ENCODE results near the gene HOXA10.

Gene HOXA10

DNA sequence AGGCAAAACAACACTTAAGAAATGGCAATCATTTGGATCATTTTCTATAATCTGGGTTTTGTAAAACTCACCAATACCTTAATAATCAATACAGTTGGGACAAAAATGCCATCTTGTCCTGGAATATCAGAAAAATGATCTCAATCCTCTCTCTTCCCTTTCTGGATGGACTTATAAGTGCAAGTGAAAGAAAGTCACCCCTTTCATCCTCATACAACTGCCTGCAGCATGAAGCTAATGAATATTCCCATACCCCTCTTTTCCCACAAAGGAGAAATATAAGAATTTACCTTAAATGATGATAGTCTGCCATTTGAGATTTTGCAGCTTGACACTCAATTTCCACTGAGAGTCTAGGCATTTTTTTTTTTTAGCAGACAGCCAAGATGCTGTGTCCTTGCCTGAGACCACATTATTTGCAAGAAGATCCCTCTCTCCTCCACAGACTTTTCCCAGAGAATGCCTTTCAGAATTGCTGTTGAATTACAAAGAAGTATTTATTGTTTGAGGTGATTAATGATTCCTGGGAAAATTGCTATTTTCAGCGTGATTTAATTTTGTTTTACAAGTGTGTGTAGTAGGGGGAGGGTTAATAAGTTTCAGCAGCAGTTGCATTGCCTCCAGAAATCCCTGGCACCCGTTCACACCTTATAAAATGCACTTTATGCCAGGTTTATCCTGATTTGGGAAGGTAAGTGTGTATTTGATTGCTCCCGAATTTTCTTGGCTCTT lies 47.4 kb downstream of the HOXA10 start:
- H3K36me3 ChIP-seq (ENCODE audit: control insufficient read depth, insufficient read depth, low read length), result no peaks in the 10 kb centered on the region
- peaks cover 6% of the 10 kb centered on the region for H3K27me3 ChIP-seq (replicated peaks; ENCODE audit: control insufficient read depth, insufficient read depth, low read length, poor library complexity, severe bottlenecking)
- no peaks in the 10 kb centered on the region for H3K4me1 ChIP-seq (ENCODE audit: control insufficient read depth, insufficient read depth, low read length, poor library complexity, severe bottlenecking)
- no peak for DNase-seq
- no peak overlapping the region for H3K4me3 ChIP-seq (ENCODE audit: insufficient read depth, low read depth, low read length, poor library complexity, severe bottlenecking)
- H3K27ac ChIP-seq (ENCODE audit: insufficient read depth, low read length, poor library complexity, severe bottlenecking), result no peak overlapping the region
- H3K9me3 ChIP-seq (ENCODE audit: control insufficient read depth, low read length), result no peaks in the 10 kb centered on the region

DNA sequence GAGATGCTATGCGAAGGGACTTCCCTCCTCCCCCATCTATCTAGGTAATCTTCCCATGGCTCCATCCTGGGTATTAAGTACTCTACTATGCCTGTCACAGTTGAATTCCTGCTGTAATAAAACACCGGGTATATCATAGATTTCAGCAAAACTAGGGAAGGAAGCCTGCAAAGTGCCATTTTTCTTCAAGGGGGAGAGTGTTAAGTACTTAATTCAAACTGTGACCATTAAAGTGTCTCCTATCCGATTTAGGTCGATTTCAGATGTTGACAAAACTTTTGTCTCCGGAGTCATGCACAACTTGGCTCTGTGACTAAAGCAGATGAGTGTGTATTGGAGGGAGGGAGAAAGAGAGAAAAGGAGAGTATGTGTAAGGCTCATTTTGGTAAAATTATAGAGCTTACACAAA lies 48.1 kb downstream of the HOXA10 start:
- Histone ChIP-seq H3K4me1 (ENCODE audit: control insufficient read depth, insufficient read depth, low read length, poor library complexity, severe bottlenecking) (no peaks in the 10 kb centered on the region), H3K27me3 (replicated peaks; ENCODE audit: control insufficient read depth, insufficient read depth, low read length, poor library complexity, severe bottlenecking) (peaks cover 6% of the 10 kb centered on the region), H3K36me3 (ENCODE audit: control insufficient read depth, insufficient read depth, low read length) (no peaks in the 10 kb centered on the region), H3K4me3 (ENCODE audit: insufficient read depth, low read depth, low read length, poor library complexity, severe bottlenecking) (no peak overlapping the region), H3K9me3 (ENCODE audit: control insufficient read depth, low read length) (no peaks in the 10 kb centered on the region), H3K27ac (ENCODE audit: insufficient read depth, low read length, poor library complexity, severe bottlenecking) (no peak overlapping the region)
- no peak for DNase-seq

GRCh38 chr7:27124902-27125689 lies 49.0 kb downstream of the HOXA10 start:
- Histone ChIP-seq H3K9me3 (ENCODE audit: control insufficient read depth, low read length) (no peaks in the 10 kb centered on the region), H3K4me1 (ENCODE audit: control insufficient read depth, insufficient read depth, low read length, poor library complexity, severe bottlenecking) (no peaks in the 10 kb centered on the region), H3K27me3 (replicated peaks; ENCODE audit: control insufficient read depth, insufficient read depth, low read length, poor library complexity, severe bottlenecking) (peaks cover 6% of the 10 kb centered on the region), H3K4me3 (ENCODE audit: insufficient read depth, low read depth, low read length, poor library complexity, severe bottlenecking) (no peak overlapping the region), H3K36me3 (ENCODE audit: control insufficient read depth, insufficient read depth, low read length) (no peaks in the 10 kb centered on the region), H3K27ac (ENCODE audit: insufficient read depth, low read length, poor library complexity, severe bottlenecking) (no peak overlapping the region)
- no peak for DNase-seq

DNA sequence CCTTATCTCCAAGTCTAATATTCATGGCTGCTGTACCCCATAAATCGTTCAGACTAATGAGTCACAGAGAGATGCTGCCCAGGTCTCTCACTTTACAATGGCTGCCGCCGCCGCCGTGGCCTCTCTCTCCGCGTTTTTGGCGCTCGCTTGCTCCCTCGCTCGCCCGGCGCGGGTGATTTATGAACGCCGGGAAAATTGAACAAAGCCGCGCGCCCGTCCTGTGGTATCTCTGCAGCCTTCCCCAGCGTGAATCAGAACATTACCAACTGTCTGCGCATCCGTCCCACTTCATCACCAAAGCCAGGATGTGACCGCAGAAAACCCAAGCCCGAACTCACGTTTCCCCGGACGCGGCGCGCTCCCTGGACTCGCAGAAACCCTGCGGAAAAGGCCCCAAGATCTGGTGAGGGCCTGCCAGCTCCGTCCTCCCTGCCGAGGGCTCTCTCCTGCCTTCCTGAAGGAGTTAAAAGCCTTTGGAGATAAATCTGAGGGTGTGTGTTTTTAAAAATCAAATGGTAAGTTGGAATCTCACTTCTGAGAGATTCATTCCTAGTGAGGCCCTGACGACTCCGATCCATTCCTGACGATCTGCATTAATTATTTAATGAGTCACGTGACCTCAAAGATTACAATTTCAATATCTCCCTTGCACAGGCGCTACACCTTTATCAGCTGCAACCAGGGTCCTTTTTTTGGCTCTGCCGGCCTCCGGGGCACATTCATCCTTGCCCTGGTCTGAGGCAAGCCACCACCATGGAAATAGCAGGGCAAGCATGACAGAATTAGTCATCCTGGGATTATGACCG lies 49.8 kb downstream of the HOXA10 start:
- no peak for DNase-seq
- Histone ChIP-seq H3K9me3 (ENCODE audit: control insufficient read depth, low read length) (no peaks in the 10 kb centered on the region), H3K27ac (ENCODE audit: insufficient read depth, low read length, poor library complexity, severe bottlenecking) (no peak overlapping the region), H3K36me3 (ENCODE audit: control insufficient read depth, insufficient read depth, low read length) (no peaks in the 10 kb centered on the region), H3K4me3 (ENCODE audit: insufficient read depth, low read depth, low read length, poor library complexity, severe bottlenecking) (no peak overlapping the region), H3K27me3 (replicated peaks; ENCODE audit: control insufficient read depth, insufficient read depth, low read length, poor library complexity, severe bottlenecking) (peaks cover 6% of the 10 kb centered on the region), H3K4me1 (ENCODE audit: control insufficient read depth, insufficient read depth, low read length, poor library complexity, severe bottlenecking) (no peaks in the 10 kb centered on the region)

- no peaks in the 10 kb centered on the region for H3K36me3 ChIP-seq (ENCODE audit: control insufficient read depth, insufficient read depth, low read length)
- H3K27me3 ChIP-seq (replicated peaks; ENCODE audit: control insufficient read depth, insufficient read depth, low read length, poor library complexity, severe bottlenecking), result peaks cover 6% of the 10 kb centered on the region
- DNase-seq, result no peak
- H3K27ac ChIP-seq (ENCODE audit: insufficient read depth, low read length, poor library complexity, severe bottlenecking), result no peak overlapping the region
- no peaks in the 10 kb centered on the region for H3K4me1 ChIP-seq (ENCODE audit: control insufficient read depth, insufficient read depth, low read length, poor library complexity, severe bottlenecking)
- H3K9me3 ChIP-seq (ENCODE audit: control insufficient read depth, low read length), result no peaks in the 10 kb centered on the region
- no peak overlapping the region for H3K4me3 ChIP-seq (ENCODE audit: insufficient read depth, low read depth, low read length, poor library complexity, severe bottlenecking)
These were observed 50.6 kb downstream of the HOXA10 start for GRCh38 chr7:27123477-27124053.

- no peaks in the 10 kb centered on the region for H3K9me3 ChIP-seq (ENCODE audit: control insufficient read depth, low read length)
- no peak for DNase-seq
- H3K36me3 ChIP-seq (ENCODE audit: control insufficient read depth, insufficient read depth, low read length), result no peaks in the 10 kb centered on the region
- H3K27ac ChIP-seq (ENCODE audit: insufficient read depth, low read length, poor library complexity, severe bottlenecking), result no peak overlapping the region
- H3K27me3 ChIP-seq (replicated peaks; ENCODE audit: control insufficient read depth, insufficient read depth, low read length, poor library complexity, severe bottlenecking), result peaks cover 6% of the 10 kb centered on the region
- no peak overlapping the region for H3K4me3 ChIP-seq (ENCODE audit: insufficient read depth, low read depth, low read length, poor library complexity, severe bottlenecking)
- H3K4me1 ChIP-seq (ENCODE audit: control insufficient read depth, insufficient read depth, low read length, poor library complexity, severe bottlenecking), result no peaks in the 10 kb centered on the region
These were observed 51.1 kb downstream of the HOXA10 start for GRCh38 chr7:27123007-27123476.

DNA sequence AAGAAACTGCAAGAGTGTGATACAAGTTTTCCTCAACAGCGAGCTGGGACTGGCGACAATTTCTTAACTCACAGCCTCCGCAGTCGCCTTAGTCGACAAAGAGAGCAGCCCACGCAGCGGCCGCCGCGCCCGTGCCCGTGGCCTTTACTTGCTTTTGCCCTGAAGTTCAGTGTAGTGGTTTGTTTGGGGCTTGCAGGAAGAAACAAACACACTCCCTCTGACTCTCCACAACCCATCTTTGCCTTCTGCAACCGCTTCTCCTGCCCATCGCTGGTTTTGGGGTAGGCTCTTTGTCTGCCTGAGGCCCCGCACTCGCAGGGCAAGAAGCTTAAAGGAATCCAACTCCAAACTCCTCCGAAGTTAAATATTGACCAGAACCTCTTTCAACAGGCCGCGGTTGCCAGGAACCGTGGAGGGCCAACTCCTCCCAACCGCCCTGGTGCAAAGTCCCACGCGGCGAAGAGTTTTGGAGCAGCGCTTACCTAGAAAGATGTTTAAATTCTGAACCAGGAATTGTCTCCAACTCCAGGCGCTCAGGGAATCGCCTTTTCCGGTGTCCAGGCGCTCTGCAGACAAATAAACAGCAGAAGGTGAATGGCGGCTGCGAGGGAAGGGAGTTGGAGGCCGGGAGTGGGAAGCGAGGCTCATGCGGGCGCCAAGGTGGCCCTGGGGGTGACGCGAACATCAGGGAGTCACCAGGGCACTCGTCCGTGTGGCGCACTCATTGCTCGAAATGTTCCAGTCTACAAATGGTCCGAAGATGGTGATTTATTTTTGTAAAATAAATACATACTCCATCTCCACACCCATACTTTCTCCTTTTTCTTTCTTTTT lies 51.8 kb downstream of the HOXA10 start:
- H3K9me3 ChIP-seq (ENCODE audit: control insufficient read depth, low read length), result no peaks in the 10 kb centered on the region
- DNase-seq, result no peak
- H3K27ac ChIP-seq (ENCODE audit: insufficient read depth, low read length, poor library complexity, severe bottlenecking), result no peak overlapping the region
- H3K36me3 ChIP-seq (ENCODE audit: control insufficient read depth, insufficient read depth, low read length), result no peaks in the 10 kb centered on the region
- H3K4me1 ChIP-seq (ENCODE audit: control insufficient read depth, insufficient read depth, low read length, poor library complexity, severe bottlenecking), result no peaks in the 10 kb centered on the region
- H3K4me3 ChIP-seq (ENCODE audit: insufficient read depth, low read depth, low read length, poor library complexity, severe bottlenecking), result no peak overlapping the region
- H3K27me3 ChIP-seq (replicated peaks; ENCODE audit: control insufficient read depth, insufficient read depth, low read length, poor library complexity, severe bottlenecking), result peaks cover 6% of the 10 kb centered on the region

- H3K4me1 ChIP-seq (ENCODE audit: control insufficient read depth, insufficient read depth, low read length, poor library complexity, severe bottlenecking), result no peaks in the 10 kb centered on the region
- no peak overlapping the region for H3K4me3 ChIP-seq (ENCODE audit: insufficient read depth, low read depth, low read length, poor library complexity, severe bottlenecking)
- no peaks in the 10 kb centered on the region for H3K36me3 ChIP-seq (ENCODE audit: control insufficient read depth, insufficient read depth, low read length)
- H3K27me3 ChIP-seq (replicated peaks; ENCODE audit: control insufficient read depth, insufficient read depth, low read length, poor library complexity, severe bottlenecking), result peaks cover 2% of the 10 kb centered on the region
- no peak for DNase-seq
- H3K27ac ChIP-seq (ENCODE audit: insufficient read depth, low read length, poor library complexity, severe bottlenecking), result no peak overlapping the region
- H3K9me3 ChIP-seq (ENCODE audit: control insufficient read depth, low read length), result no peaks in the 10 kb centered on the region
These were observed 52.4 kb downstream of the HOXA10 start for GRCh38 chr7:27121684-27122076.

Measured in effector memory CD4-positive, alpha-beta T cell (primary cell).